ENCODE results near the gene FAM114A2.

FAM114A2 gene

DNA sequence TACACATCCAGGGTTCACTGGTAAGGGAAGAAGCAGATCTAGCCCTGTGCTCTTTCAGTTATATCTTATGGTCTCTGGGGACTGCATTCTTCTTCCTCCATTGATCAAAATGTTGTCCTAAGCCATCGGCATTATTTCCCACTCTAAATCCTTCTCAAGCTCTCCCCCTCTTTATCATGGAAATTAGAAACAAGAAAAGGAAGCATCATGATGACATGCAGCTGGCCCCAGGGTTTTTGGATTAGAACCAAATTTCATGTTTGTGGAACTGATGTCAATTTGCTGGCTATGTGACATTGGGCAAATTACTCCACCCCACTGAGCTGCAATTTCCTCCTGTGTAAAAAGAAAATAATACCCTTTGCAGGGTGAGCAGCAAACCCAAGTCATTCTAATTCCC, 39.6 kb upstream of the FAM114A2 start:
- Histone ChIP-seq H4K20me1 (ENCODE audit: insufficient read depth, low read length) (no peaks in the 10 kb centered on the region), H3K36me3 (ENCODE audit: insufficient read depth, low read length) (no peaks in the 10 kb centered on the region), H3K4me3 (ENCODE audit: low read depth in 1 of 2, low read length in 2 of 2) (no peak overlapping the region), H2AFZ (ENCODE audit: low read depth, low read length) (no peak overlapping the region), H3K27ac (ENCODE audit: low read length) (no peak overlapping the region), H3K79me2 (ENCODE audit: insufficient read depth, low read length) (no peaks in the 10 kb centered on the region), H3K9me3 (ENCODE audit: insufficient read depth, low read length, severe bottlenecking) (no peaks in the 10 kb centered on the region), H3K4me1 (ENCODE audit: insufficient read depth, low read length) (peaks cover 19% of the 10 kb centered on the region), H3K27me3 (ENCODE audit: insufficient read depth, low read length, poor library complexity) (no peaks in the 10 kb centered on the region), H3K9ac (ENCODE audit: low read depth, low read length) (no peak overlapping the region), H3K4me2 (ENCODE audit: insufficient read depth, low read length) (no peak overlapping the region)
- no peak for DNase-seq
- no peak for TF ChIP-seq EZH2 (IDR thresholded peaks at IDR 0.05; ENCODE audit: borderline replicate concordance, low read depth, low read length, severe bottlenecking)
- TF ChIP-seq, protein P1, sequence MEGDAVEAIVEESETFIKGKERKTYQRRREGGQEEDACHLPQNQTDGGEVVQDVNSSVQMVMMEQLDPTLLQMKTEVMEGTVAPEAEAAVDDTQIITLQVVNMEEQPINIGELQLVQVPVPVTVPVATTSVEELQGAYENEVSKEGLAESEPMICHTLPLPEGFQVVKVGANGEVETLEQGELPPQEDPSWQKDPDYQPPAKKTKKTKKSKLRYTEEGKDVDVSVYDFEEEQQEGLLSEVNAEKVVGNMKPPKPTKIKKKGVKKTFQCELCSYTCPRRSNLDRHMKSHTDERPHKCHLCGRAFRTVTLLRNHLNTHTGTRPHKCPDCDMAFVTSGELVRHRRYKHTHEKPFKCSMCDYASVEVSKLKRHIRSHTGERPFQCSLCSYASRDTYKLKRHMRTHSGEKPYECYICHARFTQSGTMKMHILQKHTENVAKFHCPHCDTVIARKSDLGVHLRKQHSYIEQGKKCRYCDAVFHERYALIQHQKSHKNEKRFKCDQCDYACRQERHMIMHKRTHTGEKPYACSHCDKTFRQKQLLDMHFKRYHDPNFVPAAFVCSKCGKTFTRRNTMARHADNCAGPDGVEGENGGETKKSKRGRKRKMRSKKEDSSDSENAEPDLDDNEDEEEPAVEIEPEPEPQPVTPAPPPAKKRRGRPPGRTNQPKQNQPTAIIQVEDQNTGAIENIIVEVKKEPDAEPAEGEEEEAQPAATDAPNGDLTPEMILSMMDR (IDR thresholded peaks at IDR 0.05; ENCODE audit: borderline replicate concordance, extremely low read depth, low read length, poor library complexity, severe bottlenecking) = no peak
- no peak for ATAC-seq (ENCODE audit: insufficient read depth, low read depth)

DNA sequence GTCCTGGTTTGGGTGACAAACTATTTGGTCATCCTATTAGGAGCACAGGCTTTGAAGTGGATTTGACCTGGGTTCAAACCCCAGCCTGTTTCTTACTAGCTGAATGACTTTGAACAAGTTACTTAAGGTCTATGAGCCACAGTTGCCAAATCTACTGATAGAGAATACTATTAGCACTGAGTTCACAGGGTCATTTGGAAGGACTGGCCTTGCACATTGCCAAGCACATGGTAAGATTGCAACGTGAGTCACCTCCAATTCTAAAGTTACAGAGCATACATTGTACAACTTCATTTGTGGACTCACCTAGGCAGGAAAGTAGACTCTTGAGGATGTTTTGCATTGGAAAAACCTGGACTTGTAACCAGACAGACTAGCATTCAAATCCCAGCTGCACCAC, 39.0 kb upstream of the FAM114A2 start:
- DNase-seq (no peak), ATAC-seq (ENCODE audit: insufficient read depth, low read depth) (no peak)
- no peak for TF ChIP-seq EZH2 (IDR thresholded peaks at IDR 0.05; ENCODE audit: borderline replicate concordance, low read depth, low read length, severe bottlenecking)
- TF ChIP-seq, protein P1 (IDR thresholded peaks at IDR 0.05; ENCODE audit: borderline replicate concordance, extremely low read depth, low read length, poor library complexity, severe bottlenecking) = no peak
- no peak overlapping the region for H3K4me2 ChIP-seq (ENCODE audit: insufficient read depth, low read length)
- H3K4me1 ChIP-seq (ENCODE audit: insufficient read depth, low read length) = peaks cover 20% of the 10 kb centered on the region
- H3K27me3 ChIP-seq (ENCODE audit: insufficient read depth, low read length, poor library complexity) = no peaks in the 10 kb centered on the region
- no peak overlapping the region for H3K9ac ChIP-seq (ENCODE audit: low read depth, low read length)
- no peaks in the 10 kb centered on the region for H3K36me3 ChIP-seq (ENCODE audit: insufficient read depth, low read length)
- H3K4me3 ChIP-seq (ENCODE audit: low read depth in 1 of 2, low read length in 2 of 2) = no peak overlapping the region
- H2AFZ ChIP-seq (ENCODE audit: low read depth, low read length) = no peak overlapping the region
- H3K27ac ChIP-seq (ENCODE audit: low read length) = no peak overlapping the region
- no peaks in the 10 kb centered on the region for H3K9me3 ChIP-seq (ENCODE audit: insufficient read depth, low read length, severe bottlenecking)
- no peaks in the 10 kb centered on the region for H3K79me2 ChIP-seq (ENCODE audit: insufficient read depth, low read length)
- H4K20me1 ChIP-seq (ENCODE audit: insufficient read depth, low read length) = no peaks in the 10 kb centered on the region

DNA sequence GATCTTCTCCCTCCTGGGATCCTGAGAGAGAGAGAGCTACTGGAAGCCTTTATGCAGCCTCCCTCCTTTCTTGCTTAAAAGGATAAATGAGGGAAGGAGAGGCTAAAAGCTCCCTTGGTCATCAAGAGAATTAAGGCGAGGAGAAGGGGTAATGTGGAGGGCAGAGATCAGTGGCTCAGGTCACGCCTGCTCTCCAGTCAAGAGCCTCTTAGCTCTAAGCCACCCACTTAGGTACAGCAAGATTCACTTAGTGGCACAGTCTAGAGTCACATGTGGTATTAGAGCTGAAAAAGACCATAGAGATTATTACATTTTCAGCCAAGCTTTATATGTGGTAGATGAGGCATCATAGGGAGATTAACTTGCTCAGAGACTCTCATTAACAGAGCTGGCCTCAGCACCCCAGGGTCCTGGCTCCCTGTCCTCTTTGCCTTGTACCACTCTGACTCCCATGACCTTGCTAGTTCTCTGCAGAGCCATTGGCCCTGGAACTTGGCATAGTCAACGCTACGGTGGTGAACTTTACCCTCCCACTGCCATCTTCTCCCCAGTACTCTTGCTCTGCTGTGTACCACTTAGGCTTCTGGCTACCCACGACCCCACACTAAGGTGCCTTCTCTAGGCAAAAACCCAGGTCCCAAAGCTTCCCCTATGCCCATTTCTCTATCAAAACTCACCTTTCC, 37.7 kb upstream of the FAM114A2 start:
- Histone ChIP-seq H4K20me1 (ENCODE audit: insufficient read depth, low read length) (no peaks in the 10 kb centered on the region), H3K27ac (ENCODE audit: low read length) (no peak overlapping the region; the same call in 1 of the 2 replicates), H3K79me2 (ENCODE audit: insufficient read depth, low read length) (no peaks in the 10 kb centered on the region), H3K36me3 (ENCODE audit: insufficient read depth, low read length) (no peaks in the 10 kb centered on the region), H3K9ac (ENCODE audit: low read depth, low read length) (no peak overlapping the region), H3K4me2 (ENCODE audit: insufficient read depth, low read length) (no peak overlapping the region), H3K4me3 (ENCODE audit: low read depth in 1 of 2, low read length in 2 of 2) (no peak overlapping the region), H2AFZ (ENCODE audit: low read depth, low read length) (no peak overlapping the region), H3K9me3 (ENCODE audit: insufficient read depth, low read length, severe bottlenecking) (no peaks in the 10 kb centered on the region), H3K4me1 (ENCODE audit: insufficient read depth, low read length) (peaks cover 30% of the 10 kb centered on the region), H3K27me3 (ENCODE audit: insufficient read depth, low read length, poor library complexity) (no peaks in the 10 kb centered on the region)
- no peak for DNase-seq
- no peak for ATAC-seq (ENCODE audit: insufficient read depth, low read depth)
- TF ChIP-seq, protein P1 (IDR thresholded peaks at IDR 0.05; ENCODE audit: borderline replicate concordance, extremely low read depth, low read length, poor library complexity, severe bottlenecking) = no peak
- no peak for TF ChIP-seq EZH2 (IDR thresholded peaks at IDR 0.05; ENCODE audit: borderline replicate concordance, low read depth, low read length, severe bottlenecking)
